WTC11 (cell line): Measurements from ENCODE around the gene PLD5. TPM values are rescaled to one million over a fixed set of nuclear protein-coding genes. Genes with fewer than 3 reads are reported as not detected.

Source experiments
- ATF1 ChIP-seq: sonication (generic); formaldehyde crosslinking; IDR thresholded peaks from 2 replicates; pipeline ENCODE4 v1.8.1; 2023; ENCODE audit warnings: mild to moderate bottlenecking, moderate library complexity, missing genetic modification reagents
- CREB1 ChIP-seq: sonication (generic); formaldehyde crosslinking; IDR thresholded peaks from 2 replicates; pipeline ENCODE4 v1.8.0; 2023; ENCODE audit warnings: mild to moderate bottlenecking, missing genetic modification reagents
- CREM ChIP-seq: sonication (generic); formaldehyde crosslinking; IDR thresholded peaks from 2 replicates; pipeline ENCODE4 v1.8.1; 2022; ENCODE audit warnings: mild to moderate bottlenecking, missing genetic modification reagents, moderate library complexity
- EMX1 ChIP-seq: fragments of 250-450 bp; sonication (Bioruptor Pico); IDR thresholded peaks from 2 replicates; pipeline ENCODE4 v1.8.0; 2021; ENCODE audit warnings: mild to moderate bottlenecking
- ESRRA ChIP-seq: sonication (generic); formaldehyde crosslinking; IDR thresholded peaks from 2 replicates; pipeline ENCODE4 v1.8.1; 2022; ENCODE audit warnings: mild to moderate bottlenecking, missing genetic modification reagents, borderline replicate concordance
- FOXJ3 ChIP-seq: sonication (generic); formaldehyde crosslinking; IDR thresholded peaks from 2 replicates; pipeline ENCODE4 v1.9.0; 2021; ENCODE audit warnings: missing genetic modification reagents, mild to moderate bottlenecking, borderline replicate concordance
- HMGA2 ChIP-seq: fragments of 250-450 bp; sonication (Bioruptor Pico); IDR thresholded peaks from 2 replicates; pipeline ENCODE4 v1.4.0; 2021; ENCODE audit warnings: mild to moderate bottlenecking, moderate library complexity
- JAZF1 ChIP-seq: fragments of 250-450 bp; sonication (Bioruptor Pico); IDR thresholded peaks from 2 replicates; pipeline ENCODE4 v1.9.0; 2021; ENCODE audit warnings: moderate library complexity, mild to moderate bottlenecking, inconsistent platforms
- JUN ChIP-seq: sonication (generic); formaldehyde crosslinking; IDR thresholded peaks from 2 replicates; pipeline ENCODE4 v1.8.0; 2023; ENCODE audit warnings: mild to moderate bottlenecking, missing genetic modification reagents
- MXD4 ChIP-seq: fragments of 250-450 bp; sonication (Bioruptor Pico); IDR thresholded peaks from 2 replicates; pipeline ENCODE4 v1.8.0; 2021; ENCODE audit warnings: mild to moderate bottlenecking, moderate library complexity, borderline replicate concordance
- PRRX2 ChIP-seq: fragments of 250-450 bp; sonication (Bioruptor Pico); IDR thresholded peaks from 2 replicates; pipeline ENCODE4 v1.8.0; 2021; ENCODE audit warnings: mild to moderate bottlenecking
- RORB ChIP-seq: fragments of 250-450 bp; sonication (Bioruptor Pico); IDR thresholded peaks from 2 replicates; pipeline ENCODE4 v1.9.0; 2021; ENCODE audit warnings: mild to moderate bottlenecking
- SOX15 ChIP-seq: fragments of 250-450 bp; sonication (Bioruptor Pico); IDR thresholded peaks from 2 replicates; pipeline ENCODE4 v1.9.0; 2021; ENCODE audit warnings: mild to moderate bottlenecking
- TEAD1 ChIP-seq: sonication (generic); formaldehyde crosslinking; IDR thresholded peaks from 2 replicates; pipeline ENCODE4 v1.8.0; 2022; ENCODE audit warnings: mild to moderate bottlenecking, missing genetic modification reagents
- TEAD4 ChIP-seq: sonication (generic); formaldehyde crosslinking; IDR thresholded peaks from 2 replicates; pipeline ENCODE4 v1.8.0; 2022; ENCODE audit warnings: mild to moderate bottlenecking, missing genetic modification reagents
- ZBTB21 ChIP-seq: sonication (generic); formaldehyde crosslinking; IDR thresholded peaks from 2 replicates; pipeline ENCODE4 v1.8.1; 2023; ENCODE audit warnings: mild to moderate bottlenecking, missing genetic modification reagents, borderline replicate concordance
- ZNF138 ChIP-seq: sonication (generic); formaldehyde crosslinking; conservative IDR thresholded peaks from 2 replicates; pipeline ENCODE4 v1.8.1; 2022; ENCODE audit warnings: mild to moderate bottlenecking, moderate library complexity, missing genetic modification reagents
- ZNF219 ChIP-seq: sonication (generic); formaldehyde crosslinking; IDR thresholded peaks from 2 replicates; pipeline ENCODE4 v1.8.0; 2023; ENCODE audit warnings: missing genetic modification reagents, mild to moderate bottlenecking, borderline replicate concordance
- total RNA-seq: library from RNA; stranded (reverse); gene quantifications from 3 replicates; pipeline ENCODE4 v1.2.3, GENCODE V29; 2021
- TF ChIP-seq, protein P1 (sequence below): fragments of 250-450 bp; sonication (Bioruptor Pico); IDR thresholded peaks from 2 replicates; pipeline ENCODE4 v1.9.0; 2021; ENCODE audit warnings: mild to moderate bottlenecking, borderline replicate concordance
- TF ChIP-seq, protein P2 (sequence below): fragments of 250-450 bp; sonication (Bioruptor Pico); IDR thresholded peaks from 2 replicates; pipeline ENCODE4 v1.9.0; 2021; ENCODE audit warnings: moderate library complexity, mild to moderate bottlenecking, inconsistent platforms, borderline replicate concordance
- TF ChIP-seq, protein P3 (sequence below): sonication (generic); formaldehyde crosslinking; IDR thresholded peaks from 2 replicates; pipeline ENCODE4 v1.8.1; 2023; ENCODE audit warnings: mild to moderate bottlenecking, missing genetic modification reagents, moderate library complexity
- TF ChIP-seq, protein P4 (sequence below): sonication (generic); formaldehyde crosslinking; IDR thresholded peaks from 2 replicates; pipeline ENCODE4 v1.8.0; 2022; ENCODE audit warnings: mild to moderate bottlenecking, missing genetic modification reagents
- TF ChIP-seq, protein P5 (sequence below): sonication (generic); formaldehyde crosslinking; IDR thresholded peaks from 2 replicates; pipeline ENCODE4 v1.8.0; 2023; ENCODE audit warnings: mild to moderate bottlenecking, missing genetic modification reagents
- TF ChIP-seq, protein P6 (sequence below): sonication (generic); formaldehyde crosslinking; conservative IDR thresholded peaks from 2 replicates; pipeline ENCODE4 v1.8.1; 2023; ENCODE audit warnings: mild to moderate bottlenecking, low read depth, missing genetic modification reagents, moderate library complexity
- TF ChIP-seq, protein P7 (sequence below): sonication (generic); formaldehyde crosslinking; conservative IDR thresholded peaks from 2 replicates; pipeline ENCODE4 v1.8.1; 2022; ENCODE audit warnings: mild to moderate bottlenecking, missing genetic modification reagents
- TF ChIP-seq, protein P8 (sequence below): sonication (generic); formaldehyde crosslinking; IDR thresholded peaks from 2 replicates; pipeline ENCODE4 v1.8.1; 2023; ENCODE audit warnings: mild to moderate bottlenecking, missing genetic modification reagents

The PLD5 gene
- total RNA-seq, 1 experiment from 2014 or later, result 6.4 TPM

DNA sequence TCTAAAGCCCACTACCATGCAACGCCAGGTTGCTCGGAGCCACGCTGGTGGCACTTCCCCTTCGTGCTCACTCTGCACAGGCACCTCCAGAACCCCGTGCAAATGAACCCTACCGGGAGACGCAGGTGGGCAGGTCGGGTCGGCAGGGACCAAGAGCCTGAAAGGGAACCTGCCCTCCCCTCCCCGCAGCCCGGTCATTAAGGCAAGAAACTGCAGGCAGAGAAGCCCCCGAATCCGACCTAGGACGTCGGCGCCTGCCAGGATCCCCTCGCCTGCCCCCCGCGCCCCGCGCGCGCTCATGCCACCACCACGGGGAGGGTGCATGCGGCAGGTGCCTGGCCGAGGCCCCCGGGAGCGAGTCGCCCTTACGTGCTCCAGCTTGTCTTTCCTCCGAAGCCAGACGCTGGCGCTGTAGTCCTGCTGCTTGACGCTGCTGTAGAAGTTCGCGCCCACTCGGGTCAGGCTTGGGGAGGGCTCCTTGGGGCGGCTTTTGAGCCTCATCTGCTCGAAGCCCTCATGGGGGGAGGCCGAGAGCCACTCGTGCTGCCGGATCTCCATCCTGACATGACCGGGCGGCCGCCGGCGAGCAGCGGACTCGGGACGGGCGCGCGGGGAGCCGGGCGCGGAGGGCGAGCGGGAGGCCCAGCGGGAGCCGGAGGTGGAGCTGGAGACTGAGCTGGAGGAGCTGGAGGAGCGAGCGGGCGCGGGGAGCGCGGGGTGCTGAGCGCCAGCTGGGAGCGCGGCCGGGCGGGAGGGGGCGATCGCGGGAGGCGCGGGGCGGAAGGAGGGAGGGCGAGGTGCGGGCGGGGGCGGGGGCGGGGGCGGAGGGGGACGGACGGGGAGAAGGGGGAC is 552 bp downstream of the PLD5 start (continued):
- TF ChIP-seq TEAD1 (peak; percentile 49; the same call in 1 of the 2 replicates), CREM (CRISPR knock-in tag) (no peak; the same call in 1 of the 2 replicates), EMX1 (CRISPR knock-in tag) (no peak), PRRX2 (no peak), ESRRA (CRISPR knock-in tag) (no peak), ZNF219 (CRISPR knock-in tag) (peak; percentile 27; the same call in 1 of the 2 replicates), ZNF138 (CRISPR knock-in tag) (no peak), TEAD4 (no peak), FOXJ3 (CRISPR knock-in tag) (no peak), SOX15 (CRISPR knock-in tag) (no peak), RORB (no peak), JAZF1 (CRISPR knock-in tag) (no peak), HMGA2 (no peak), MXD4 (no peak), ATF1 (CRISPR knock-in tag) (no peak), JUN (CRISPR knock-in tag) (no peak), ZBTB21 (CRISPR knock-in tag) (no peak; the same call in 1 of the 2 replicates), CREB1 (CRISPR knock-in tag) (no peak)
- TF ChIP-seq, protein P1, sequence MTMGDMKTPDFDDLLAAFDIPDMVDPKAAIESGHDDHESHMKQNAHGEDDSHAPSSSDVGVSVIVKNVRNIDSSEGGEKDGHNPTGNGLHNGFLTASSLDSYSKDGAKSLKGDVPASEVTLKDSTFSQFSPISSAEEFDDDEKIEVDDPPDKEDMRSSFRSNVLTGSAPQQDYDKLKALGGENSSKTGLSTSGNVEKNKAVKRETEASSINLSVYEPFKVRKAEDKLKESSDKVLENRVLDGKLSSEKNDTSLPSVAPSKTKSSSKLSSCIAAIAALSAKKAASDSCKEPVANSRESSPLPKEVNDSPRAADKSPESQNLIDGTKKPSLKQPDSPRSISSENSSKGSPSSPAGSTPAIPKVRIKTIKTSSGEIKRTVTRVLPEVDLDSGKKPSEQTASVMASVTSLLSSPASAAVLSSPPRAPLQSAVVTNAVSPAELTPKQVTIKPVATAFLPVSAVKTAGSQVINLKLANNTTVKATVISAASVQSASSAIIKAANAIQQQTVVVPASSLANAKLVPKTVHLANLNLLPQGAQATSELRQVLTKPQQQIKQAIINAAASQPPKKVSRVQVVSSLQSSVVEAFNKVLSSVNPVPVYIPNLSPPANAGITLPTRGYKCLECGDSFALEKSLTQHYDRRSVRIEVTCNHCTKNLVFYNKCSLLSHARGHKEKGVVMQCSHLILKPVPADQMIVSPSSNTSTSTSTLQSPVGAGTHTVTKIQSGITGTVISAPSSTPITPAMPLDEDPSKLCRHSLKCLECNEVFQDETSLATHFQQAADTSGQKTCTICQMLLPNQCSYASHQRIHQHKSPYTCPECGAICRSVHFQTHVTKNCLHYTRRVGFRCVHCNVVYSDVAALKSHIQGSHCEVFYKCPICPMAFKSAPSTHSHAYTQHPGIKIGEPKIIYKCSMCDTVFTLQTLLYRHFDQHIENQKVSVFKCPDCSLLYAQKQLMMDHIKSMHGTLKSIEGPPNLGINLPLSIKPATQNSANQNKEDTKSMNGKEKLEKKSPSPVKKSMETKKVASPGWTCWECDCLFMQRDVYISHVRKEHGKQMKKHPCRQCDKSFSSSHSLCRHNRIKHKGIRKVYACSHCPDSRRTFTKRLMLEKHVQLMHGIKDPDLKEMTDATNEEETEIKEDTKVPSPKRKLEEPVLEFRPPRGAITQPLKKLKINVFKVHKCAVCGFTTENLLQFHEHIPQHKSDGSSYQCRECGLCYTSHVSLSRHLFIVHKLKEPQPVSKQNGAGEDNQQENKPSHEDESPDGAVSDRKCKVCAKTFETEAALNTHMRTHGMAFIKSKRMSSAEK, result no peak
- TF ChIP-seq, protein P2, sequence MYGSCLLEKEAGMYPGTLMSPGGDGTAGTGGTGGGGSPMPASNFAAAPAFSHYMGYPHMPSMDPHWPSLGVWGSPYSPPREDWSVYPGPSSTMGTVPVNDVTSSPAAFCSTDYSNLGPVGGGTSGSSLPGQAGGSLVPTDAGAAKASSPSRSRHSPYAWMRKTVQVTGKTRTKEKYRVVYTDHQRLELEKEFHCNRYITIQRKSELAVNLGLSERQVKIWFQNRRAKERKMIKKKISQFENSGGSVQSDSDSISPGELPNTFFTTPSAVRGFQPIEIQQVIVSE, result no peak
- TF ChIP-seq, protein P3, sequence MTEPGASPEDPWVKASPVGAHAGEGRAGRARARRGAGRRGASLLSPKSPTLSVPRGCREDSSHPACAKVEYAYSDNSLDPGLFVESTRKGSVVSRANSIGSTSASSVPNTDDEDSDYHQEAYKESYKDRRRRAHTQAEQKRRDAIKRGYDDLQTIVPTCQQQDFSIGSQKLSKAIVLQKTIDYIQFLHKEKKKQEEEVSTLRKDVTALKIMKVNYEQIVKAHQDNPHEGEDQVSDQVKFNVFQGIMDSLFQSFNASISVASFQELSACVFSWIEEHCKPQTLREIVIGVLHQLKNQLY (CRISPR knock-in tag), result no peak
- TF ChIP-seq, protein P4, sequence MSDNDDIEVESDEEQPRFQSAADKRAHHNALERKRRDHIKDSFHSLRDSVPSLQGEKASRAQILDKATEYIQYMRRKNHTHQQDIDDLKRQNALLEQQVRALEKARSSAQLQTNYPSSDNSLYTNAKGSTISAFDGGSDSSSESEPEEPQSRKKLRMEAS, result peak; percentile 60; the same call in 1 of the 2 replicates
- TF ChIP-seq, protein P5, sequence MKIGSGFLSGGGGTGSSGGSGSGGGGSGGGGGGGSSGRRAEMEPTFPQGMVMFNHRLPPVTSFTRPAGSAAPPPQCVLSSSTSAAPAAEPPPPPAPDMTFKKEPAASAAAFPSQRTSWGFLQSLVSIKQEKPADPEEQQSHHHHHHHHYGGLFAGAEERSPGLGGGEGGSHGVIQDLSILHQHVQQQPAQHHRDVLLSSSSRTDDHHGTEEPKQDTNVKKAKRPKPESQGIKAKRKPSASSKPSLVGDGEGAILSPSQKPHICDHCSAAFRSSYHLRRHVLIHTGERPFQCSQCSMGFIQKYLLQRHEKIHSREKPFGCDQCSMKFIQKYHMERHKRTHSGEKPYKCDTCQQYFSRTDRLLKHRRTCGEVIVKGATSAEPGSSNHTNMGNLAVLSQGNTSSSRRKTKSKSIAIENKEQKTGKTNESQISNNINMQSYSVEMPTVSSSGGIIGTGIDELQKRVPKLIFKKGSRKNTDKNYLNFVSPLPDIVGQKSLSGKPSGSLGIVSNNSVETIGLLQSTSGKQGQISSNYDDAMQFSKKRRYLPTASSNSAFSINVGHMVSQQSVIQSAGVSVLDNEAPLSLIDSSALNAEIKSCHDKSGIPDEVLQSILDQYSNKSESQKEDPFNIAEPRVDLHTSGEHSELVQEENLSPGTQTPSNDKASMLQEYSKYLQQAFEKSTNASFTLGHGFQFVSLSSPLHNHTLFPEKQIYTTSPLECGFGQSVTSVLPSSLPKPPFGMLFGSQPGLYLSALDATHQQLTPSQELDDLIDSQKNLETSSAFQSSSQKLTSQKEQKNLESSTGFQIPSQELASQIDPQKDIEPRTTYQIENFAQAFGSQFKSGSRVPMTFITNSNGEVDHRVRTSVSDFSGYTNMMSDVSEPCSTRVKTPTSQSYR, result 0 out of 2 replicates have a peak, but pooled peaks have one; percentile 10
- TF ChIP-seq, protein P6, sequence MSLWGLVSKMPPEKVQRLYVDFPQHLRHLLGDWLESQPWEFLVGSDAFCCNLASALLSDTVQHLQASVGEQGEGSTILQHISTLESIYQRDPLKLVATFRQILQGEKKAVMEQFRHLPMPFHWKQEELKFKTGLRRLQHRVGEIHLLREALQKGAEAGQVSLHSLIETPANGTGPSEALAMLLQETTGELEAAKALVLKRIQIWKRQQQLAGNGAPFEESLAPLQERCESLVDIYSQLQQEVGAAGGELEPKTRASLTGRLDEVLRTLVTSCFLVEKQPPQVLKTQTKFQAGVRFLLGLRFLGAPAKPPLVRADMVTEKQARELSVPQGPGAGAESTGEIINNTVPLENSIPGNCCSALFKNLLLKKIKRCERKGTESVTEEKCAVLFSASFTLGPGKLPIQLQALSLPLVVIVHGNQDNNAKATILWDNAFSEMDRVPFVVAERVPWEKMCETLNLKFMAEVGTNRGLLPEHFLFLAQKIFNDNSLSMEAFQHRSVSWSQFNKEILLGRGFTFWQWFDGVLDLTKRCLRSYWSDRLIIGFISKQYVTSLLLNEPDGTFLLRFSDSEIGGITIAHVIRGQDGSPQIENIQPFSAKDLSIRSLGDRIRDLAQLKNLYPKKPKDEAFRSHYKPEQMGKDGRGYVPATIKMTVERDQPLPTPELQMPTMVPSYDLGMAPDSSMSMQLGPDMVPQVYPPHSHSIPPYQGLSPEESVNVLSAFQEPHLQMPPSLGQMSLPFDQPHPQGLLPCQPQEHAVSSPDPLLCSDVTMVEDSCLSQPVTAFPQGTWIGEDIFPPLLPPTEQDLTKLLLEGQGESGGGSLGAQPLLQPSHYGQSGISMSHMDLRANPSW, result no peak
- TF ChIP-seq, protein P7, sequence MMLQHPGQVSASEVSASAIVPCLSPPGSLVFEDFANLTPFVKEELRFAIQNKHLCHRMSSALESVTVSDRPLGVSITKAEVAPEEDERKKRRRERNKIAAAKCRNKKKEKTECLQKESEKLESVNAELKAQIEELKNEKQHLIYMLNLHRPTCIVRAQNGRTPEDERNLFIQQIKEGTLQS (CRISPR knock-in tag), result no peak
- TF ChIP-seq, protein P8, sequence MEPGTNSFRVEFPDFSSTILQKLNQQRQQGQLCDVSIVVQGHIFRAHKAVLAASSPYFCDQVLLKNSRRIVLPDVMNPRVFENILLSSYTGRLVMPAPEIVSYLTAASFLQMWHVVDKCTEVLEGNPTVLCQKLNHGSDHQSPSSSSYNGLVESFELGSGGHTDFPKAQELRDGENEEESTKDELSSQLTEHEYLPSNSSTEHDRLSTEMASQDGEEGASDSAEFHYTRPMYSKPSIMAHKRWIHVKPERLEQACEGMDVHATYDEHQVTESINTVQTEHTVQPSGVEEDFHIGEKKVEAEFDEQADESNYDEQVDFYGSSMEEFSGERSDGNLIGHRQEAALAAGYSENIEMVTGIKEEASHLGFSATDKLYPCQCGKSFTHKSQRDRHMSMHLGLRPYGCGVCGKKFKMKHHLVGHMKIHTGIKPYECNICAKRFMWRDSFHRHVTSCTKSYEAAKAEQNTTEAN (CRISPR knock-in tag), result no peak
